ENCODE measurements around the gene SF3B2. TPM values are rescaled to one million over a fixed set of nuclear protein-coding genes. Genes with fewer than 3 reads are reported as not detected.
"Not testable (repeated sequence)": the region's sequence is repeated elsewhere in the genome, so short reads cannot be mapped to it uniquely, and the experiment has no call there.

SF3B2 gene
- polyA plus RNA-seq, 2 of the 4 experiments (the other 2 are of a cell fraction), result 108 to 182 TPM

DNA sequence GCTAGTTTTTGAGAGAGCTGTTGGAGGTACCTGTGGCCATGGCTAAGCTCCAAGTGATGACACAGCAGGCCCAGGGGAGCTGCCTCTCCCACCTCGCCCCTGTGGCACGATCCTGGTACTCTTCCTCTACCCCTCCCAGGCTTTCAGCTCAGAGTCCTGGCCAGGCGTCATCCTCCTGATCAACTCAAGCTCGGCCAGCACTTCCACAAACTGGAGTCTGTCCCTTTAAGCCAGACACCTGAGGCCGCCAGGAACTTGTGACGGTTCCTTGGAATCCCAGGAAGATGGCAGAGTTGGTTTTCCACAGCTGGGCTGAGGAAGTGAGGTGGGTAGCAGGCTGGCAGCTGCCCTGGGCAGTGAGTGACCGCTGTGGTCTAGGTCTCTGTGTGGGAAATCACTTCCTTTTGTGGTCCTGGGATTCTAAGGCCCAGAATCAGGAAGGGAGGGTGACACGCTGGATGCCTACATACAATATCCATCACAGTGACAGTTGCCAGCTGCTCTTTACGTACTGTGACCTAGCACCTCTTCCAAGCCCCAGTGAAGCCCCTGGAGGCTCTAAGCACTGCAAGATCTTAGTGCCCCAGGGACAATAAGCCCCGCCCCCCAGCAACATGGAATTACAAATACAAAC lies 43.6 kb upstream of the SF3B2 start (continued):
- TF ChIP-seq, protein P1, sequence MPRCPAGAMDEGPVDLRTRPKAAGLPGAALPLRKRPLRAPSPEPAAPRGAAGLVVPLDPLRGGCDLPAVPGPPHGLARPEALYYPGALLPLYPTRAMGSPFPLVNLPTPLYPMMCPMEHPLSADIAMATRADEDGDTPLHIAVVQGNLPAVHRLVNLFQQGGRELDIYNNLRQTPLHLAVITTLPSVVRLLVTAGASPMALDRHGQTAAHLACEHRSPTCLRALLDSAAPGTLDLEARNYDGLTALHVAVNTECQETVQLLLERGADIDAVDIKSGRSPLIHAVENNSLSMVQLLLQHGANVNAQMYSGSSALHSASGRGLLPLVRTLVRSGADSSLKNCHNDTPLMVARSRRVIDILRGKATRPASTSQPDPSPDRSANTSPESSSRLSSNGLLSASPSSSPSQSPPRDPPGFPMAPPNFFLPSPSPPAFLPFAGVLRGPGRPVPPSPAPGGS (IDR thresholded peaks at IDR 0.05), result no peak
- TF ChIP-seq RNF2 (IDR thresholded peaks at IDR 0.05; ENCODE audit: borderline replicate concordance, low read depth), result no peak
- TF ChIP-seq HEYL (CRISPR knock-in tag; IDR thresholded peaks at IDR 0.05), result no peak
- TF ChIP-seq, protein P2, sequence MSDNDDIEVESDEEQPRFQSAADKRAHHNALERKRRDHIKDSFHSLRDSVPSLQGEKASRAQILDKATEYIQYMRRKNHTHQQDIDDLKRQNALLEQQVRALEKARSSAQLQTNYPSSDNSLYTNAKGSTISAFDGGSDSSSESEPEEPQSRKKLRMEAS (IDR thresholded peaks at IDR 0.05), result no peak
- TF ChIP-seq NPAS2 (CRISPR knock-in tag; IDR thresholded peaks at IDR 0.05; ENCODE audit: borderline replicate concordance), result no peak
- TF ChIP-seq MAFK (IDR thresholded peaks at IDR 0.05; ENCODE audit: partially characterized antibody), result no peak
- no peak for TF ChIP-seq ZC3H11A (IDR thresholded peaks at IDR 0.05)

DNA sequence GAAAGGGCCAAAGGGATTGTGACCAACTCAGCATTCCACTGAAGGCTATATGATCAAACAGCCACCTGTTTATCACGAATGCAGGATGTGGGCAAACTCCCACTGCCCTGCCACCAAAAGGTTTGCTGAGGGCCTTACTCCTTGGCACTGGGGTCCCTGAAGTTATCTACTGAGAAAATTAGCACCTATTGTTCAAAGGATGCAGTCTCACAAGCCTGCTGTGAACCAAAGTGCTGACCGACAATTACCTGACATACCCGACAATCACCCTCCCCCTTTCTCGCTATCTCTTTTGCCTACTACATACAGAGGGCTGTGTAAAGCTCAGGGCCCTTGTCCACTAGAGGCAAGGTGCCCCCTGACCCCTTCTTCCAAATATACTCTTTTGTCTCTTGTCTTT lies 42.1 kb upstream of the SF3B2 start:
- H3K4me3 ChIP-seq; ATAC-seq; POLR2A ChIA-PET; H3K4me2 ChIP-seq; H3K9me3 ChIP-seq; H3K27ac ChIP-seq; H3K4me1 ChIP-seq; FAIRE-seq; DNase-seq (ENCODE audit: low read depth in 1 of 2, low spot score in 1 of 2): not testable (repeated sequence)
- 95% methylated on average over 4 of the region's 4 CpGs for WGBS (ENCODE audit: missing lambda C conversion rate)
- CTCF ChIA-PET, result interaction anchor here (1.1 to 11.6 kb wide), 3 partner anchors 11 to 125 kb away, joined by 3 to 121 read pairs (median 13); no protein-coding TSS in a partner anchor

DNA sequence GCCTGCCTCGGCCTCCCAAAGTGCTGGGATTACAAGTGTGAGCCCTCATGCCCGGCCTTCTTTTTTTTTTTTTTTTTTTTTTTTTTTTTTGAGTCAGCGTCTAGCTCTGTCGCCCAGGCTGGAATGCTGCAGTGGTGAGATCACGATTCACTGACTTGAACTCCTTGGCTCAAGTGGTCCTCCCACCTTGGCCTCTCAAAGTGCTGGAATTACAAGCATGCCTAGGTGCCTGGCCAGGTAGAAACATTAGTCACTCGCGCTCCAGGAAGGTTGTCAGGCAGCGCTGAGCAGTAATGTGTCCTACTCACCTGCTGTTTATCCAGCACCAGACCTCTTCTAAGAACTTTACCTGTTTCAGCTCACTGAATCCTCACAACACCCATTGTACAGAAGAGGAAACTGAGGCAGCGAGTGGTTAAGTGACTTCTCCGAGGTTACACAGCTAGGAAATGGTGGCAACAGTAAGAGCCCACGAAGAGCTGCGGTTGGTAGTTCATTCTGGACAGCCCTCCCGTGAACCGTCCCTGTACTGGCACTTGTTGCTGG lies 40.9 kb upstream of the SF3B2 start:
- H3K4me2 ChIP-seq, result no peak overlapping the region
- ATAC-seq, result no peak
- H3K4me1 ChIP-seq, result peaks cover 16% of the 10 kb centered on the region
- no peak for DNase-seq (ENCODE audit: low read depth in 1 of 2, low spot score in 1 of 2)
- TF ChIP-seq GATA3 (IDR thresholded peaks at IDR 0.05; ENCODE audit: borderline replicate concordance), result no peak
- TF ChIP-seq, protein P3, sequence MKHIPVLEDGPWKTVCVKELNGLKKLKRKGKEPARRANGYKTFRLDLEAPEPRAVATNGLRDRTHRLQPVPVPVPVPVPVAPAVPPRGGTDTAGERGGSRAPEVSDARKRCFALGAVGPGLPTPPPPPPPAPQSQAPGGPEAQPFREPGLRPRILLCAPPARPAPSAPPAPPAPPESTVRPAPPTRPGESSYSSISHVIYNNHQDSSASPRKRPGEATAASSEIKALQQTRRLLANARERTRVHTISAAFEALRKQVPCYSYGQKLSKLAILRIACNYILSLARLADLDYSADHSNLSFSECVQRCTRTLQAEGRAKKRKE (CRISPR knock-in tag; IDR thresholded peaks at IDR 0.05; ENCODE audit: low read depth), result no peak
- TF ChIP-seq PHF8 (IDR thresholded peaks at IDR 0.05; ENCODE audit: borderline replicate concordance, low read depth), result no peak
- TF ChIP-seq, protein P4, sequence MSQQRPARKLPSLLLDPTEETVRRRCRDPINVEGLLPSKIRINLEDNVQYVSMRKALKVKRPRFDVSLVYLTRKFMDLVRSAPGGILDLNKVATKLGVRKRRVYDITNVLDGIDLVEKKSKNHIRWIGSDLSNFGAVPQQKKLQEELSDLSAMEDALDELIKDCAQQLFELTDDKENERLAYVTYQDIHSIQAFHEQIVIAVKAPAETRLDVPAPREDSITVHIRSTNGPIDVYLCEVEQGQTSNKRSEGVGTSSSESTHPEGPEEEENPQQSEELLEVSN (IDR thresholded peaks at IDR 0.05; ENCODE audit: borderline replicate concordance, low read depth), result no peak
- TF ChIP-seq, protein P5, sequence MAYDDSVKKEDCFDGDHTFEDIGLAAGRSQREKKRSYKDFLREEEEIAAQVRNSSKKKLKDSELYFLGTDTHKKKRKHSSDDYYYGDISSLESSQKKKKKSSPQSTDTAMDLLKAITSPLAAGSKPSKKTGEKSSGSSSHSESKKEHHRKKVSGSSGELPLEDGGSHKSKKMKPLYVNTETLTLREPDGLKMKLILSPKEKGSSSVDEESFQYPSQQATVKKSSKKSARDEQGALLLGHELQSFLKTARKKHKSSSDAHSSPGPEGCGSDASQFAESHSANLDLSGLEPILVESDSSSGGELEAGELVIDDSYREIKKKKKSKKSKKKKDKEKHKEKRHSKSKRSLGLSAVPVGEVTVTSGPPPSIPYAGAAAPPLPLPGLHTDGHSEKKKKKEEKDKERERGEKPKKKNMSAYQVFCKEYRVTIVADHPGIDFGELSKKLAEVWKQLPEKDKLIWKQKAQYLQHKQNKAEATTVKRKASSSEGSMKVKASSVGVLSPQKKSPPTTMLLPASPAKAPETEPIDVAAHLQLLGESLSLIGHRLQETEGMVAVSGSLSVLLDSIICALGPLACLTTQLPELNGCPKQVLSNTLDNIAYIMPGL (CRISPR knock-in tag; IDR thresholded peaks at IDR 0.05; ENCODE audit: borderline replicate concordance), result no peak
- TF ChIP-seq, protein P6, sequence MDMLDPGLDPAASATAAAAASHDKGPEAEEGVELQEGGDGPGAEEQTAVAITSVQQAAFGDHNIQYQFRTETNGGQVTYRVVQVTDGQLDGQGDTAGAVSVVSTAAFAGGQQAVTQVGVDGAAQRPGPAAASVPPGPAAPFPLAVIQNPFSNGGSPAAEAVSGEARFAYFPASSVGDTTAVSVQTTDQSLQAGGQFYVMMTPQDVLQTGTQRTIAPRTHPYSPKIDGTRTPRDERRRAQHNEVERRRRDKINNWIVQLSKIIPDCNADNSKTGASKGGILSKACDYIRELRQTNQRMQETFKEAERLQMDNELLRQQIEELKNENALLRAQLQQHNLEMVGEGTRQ (IDR thresholded peaks at IDR 0.05), result no peak
- no peak for TF ChIP-seq CBX2 (IDR thresholded peaks at IDR 0.05; ENCODE audit: borderline replicate concordance, low read depth)
- TF ChIP-seq, protein P7, sequence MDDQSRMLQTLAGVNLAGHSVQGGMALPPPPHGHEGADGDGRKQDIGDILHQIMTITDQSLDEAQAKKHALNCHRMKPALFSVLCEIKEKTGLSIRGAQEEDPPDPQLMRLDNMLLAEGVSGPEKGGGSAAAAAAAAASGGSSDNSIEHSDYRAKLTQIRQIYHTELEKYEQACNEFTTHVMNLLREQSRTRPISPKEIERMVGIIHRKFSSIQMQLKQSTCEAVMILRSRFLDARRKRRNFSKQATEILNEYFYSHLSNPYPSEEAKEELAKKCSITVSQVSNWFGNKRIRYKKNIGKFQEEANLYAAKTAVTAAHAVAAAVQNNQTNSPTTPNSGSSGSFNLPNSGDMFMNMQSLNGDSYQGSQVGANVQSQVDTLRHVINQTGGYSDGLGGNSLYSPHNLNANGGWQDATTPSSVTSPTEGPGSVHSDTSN (IDR thresholded peaks at IDR 0.05), result no peak
- no peak for TF ChIP-seq BHLHE40 (IDR thresholded peaks at IDR 0.05; ENCODE audit: low read depth, low read length)
- 67% methylated on average over 13 of the region's 14 CpGs for WGBS (ENCODE audit: missing lambda C conversion rate)
- FAIRE-seq, result no peak
- H3K27ac ChIP-seq, result no peak overlapping the region
- ChIA-PET POLR2A (interaction anchor here (0.6 to 1.5 kb wide), 3 partner anchors 9 to 251 kb away, joined by 3 to 5 read pairs (median 4); partner anchors contain the start of gene BANF1), CTCF (interaction anchor here (1.1 to 11.6 kb wide), 3 partner anchors 10 to 127 kb away, joined by 3 to 121 read pairs (median 6); no protein-coding TSS in a partner anchor)
- H3K4me3 ChIP-seq, result no peak overlapping the region
- no peaks in the 10 kb centered on the region for H3K9me3 ChIP-seq

All from A549 (cell line).